GM06990 (cell line): ENCODE data around the gene RALGDS.

Source experiments
- DNase-seq: peaks from one replicate; pipeline ENCODE4 v3.0.0-alpha.2; 2011; ENCODE audit not compliant: insufficient read length; ENCODE audit errors: extremely low read depth
- H3K27me3 ChIP-seq: replicated peaks from 2 replicates; pipeline ENCODE4 v1.6.0; 2011; ENCODE audit warnings: low read length; ENCODE audit not compliant: control insufficient read depth, insufficient read depth
- H3K36me3 ChIP-seq: 2 replicates; pipeline ENCODE4 v1.5.1; 2011; ENCODE audit warnings: low read length; ENCODE audit not compliant: control insufficient read depth, insufficient read depth
- H3K4me3 ChIP-seq: replicated peaks from 2 replicates; pipeline ENCODE4 v1.5.1; 2011; ENCODE audit warnings: low read depth, mild to moderate bottlenecking, control low read depth, low read length
- TF ChIP-seq, protein P1 (sequence below): IDR thresholded peaks from 2 replicates; pipeline ENCODE4 v1.5.1; 2011; ENCODE audit warnings: low read length, control low read depth, mild to moderate bottlenecking, inconsistent platforms; ENCODE audit not compliant: insufficient read depth, poor library complexity, severe bottlenecking

The RALGDS gene

DNA sequence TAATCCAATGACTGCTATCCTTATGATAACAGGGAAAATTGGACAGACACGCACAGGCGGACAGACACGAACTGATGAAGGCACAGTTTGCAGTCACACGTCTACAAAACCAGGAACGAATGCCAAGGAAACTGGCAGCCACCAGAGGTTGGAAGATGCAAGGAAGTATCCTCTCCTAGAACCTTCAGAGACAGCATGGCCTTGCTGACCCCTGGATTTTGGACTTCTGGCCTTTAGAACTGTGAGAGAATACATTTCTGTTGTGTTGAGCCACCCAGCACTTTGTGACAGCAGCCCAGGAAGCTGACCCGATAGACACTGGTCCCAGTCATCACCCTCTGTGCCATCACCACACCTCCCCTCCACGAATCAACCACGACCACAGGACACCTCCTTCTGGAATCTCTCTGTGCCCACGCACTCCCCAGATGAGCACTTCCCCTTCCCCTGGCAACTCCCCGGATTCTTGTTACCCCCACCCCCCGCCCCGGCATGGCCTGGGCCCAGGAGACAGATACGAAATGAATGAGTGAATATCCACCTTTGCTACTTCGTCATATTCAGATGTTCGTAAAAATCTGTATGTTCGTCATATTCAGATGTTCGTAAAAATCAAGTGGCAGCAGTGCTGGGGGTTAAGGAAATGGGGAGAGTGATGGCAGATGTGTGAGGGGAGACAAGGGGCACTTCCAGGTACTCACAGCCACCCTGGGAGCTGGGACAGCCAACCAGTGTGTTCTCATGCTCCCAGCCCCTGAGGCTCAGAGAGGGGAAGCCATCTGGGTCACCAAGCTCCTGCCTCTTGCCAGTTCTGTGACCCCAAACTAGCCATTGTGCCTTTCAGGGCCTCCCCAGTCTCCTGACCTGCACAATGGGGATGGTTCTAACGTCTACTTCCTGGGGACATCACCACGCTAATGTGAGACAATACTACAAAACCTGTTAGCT lies 24.1 kb upstream of the RALGDS start:
- TF ChIP-seq, protein P1, sequence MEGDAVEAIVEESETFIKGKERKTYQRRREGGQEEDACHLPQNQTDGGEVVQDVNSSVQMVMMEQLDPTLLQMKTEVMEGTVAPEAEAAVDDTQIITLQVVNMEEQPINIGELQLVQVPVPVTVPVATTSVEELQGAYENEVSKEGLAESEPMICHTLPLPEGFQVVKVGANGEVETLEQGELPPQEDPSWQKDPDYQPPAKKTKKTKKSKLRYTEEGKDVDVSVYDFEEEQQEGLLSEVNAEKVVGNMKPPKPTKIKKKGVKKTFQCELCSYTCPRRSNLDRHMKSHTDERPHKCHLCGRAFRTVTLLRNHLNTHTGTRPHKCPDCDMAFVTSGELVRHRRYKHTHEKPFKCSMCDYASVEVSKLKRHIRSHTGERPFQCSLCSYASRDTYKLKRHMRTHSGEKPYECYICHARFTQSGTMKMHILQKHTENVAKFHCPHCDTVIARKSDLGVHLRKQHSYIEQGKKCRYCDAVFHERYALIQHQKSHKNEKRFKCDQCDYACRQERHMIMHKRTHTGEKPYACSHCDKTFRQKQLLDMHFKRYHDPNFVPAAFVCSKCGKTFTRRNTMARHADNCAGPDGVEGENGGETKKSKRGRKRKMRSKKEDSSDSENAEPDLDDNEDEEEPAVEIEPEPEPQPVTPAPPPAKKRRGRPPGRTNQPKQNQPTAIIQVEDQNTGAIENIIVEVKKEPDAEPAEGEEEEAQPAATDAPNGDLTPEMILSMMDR = no peak
- H3K27me3 ChIP-seq = no peaks in the 10 kb centered on the region
- no peak overlapping the region for H3K4me3 ChIP-seq
- DNase-seq = no peak
- peaks cover 1% of the 10 kb centered on the region for H3K36me3 ChIP-seq

DNA sequence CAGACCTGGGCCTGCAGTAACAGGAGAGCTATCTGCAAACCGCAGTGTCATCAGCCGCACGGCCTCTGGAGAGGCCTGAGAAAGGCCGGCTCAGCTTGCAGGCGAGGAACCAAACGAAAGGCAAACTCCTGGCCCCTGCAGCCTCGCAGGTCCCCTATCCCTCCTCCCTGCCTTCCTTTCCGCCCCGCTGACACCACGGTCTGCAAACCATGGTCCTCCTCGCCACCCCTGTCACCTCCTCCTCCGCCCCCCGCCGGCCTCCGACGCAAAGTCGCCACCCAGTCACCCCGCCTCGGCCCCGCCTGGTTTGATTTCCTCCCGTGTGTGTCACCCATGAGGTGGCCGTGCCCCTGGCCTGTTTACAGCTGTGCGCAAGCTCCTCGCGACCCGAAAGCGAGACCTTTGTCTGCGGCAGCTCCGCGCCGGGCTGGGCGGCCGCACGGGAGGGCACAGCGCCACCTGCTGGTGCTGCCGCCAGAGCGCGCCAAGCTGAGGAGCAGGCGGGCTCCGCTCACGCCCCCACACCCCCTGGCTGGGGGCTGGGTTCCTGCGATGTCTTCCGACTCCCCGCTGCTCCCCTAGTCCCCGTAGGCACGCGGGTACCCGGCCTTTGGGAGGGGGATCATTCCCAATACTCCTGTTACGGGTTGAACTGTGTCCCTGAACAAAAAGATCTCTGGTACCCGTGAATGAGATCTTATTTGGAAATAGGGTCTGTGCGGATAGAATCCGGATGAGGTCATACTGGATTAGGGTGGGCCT lies 23.3 kb upstream of the RALGDS start:
- TF ChIP-seq, protein P1 = peak; percentile 89
- Histone ChIP-seq H3K27me3 (no peaks in the 10 kb centered on the region), H3K4me3 (peak overlapping the region; percentile 51), H3K36me3 (peaks cover 1% of the 10 kb centered on the region)
- DNase-seq = peak; percentile 92

DNA sequence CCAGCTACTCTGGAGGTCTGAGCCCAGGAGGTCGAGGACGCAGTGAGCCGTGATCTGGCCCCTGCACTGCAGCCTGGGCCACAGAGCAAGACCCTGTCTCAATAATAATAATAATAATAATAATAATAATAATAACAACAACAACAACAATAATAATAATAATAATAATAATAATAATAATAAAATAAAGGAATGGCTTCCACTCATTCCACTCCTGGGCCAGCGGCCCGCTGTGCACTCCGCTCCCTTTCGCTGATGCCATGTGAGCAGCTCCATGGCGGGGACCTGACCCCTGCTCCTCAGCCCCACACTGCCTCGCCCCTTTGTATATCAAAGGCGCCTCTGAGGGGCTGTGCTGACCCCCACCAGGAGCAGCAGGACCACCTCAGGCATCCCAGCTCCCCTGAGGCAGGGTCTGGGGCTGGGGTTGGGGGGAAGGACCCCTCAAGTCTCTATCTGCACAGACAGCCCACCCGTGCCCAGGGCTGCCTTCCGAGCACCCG lies 22.6 kb upstream of the RALGDS start:
- H3K27me3 ChIP-seq = no peaks in the 10 kb centered on the region
- H3K36me3 ChIP-seq = peaks cover 1% of the 10 kb centered on the region
- DNase-seq = no peak
- TF ChIP-seq, protein P1 = no peak
- peak overlapping the region; percentile 51 for H3K4me3 ChIP-seq

DNA sequence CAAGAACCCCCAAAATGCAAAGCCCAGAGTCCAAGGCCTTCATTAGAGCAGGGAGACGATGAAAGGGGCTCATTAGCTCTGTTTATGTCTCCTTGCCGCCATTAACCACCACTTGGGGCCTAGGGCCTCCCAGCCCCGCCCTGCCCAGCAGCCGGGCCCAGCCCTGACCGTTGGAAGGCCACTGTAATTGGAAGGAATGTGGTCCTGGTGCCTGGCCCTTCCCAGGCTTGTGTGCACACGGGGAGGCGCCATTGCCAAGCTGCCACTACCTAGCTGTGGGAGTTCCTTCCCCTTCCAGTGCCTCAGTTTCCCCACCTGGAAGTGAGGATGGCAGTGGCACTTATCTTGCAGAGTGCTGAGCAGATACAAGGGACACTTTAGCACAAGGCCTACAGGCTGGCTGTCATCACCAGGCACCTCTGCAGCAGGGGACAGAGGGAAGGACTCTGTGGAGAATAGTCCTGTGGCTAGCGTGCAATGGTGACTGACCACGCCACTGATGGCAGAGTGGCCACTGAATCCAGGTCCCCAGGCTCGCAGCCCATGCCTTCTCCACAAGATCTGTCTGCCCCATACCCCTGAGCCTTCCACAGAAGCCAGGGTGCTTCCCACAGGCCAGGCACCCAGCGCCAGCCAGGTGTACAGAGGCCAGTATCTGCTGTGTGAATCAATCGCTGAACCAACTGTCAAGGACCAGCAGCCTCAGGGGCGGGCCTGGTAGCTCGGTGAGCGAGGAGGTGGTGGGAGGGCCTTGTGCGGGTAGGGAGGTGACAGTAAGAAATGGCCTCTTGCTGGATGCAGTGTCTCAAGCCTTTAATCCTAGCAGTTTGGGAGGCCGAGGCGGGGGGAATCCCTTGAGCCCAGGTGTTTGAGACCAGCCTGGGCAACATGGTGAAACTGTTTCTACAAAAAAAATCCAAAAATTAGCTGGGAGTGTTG lies 21.9 kb upstream of the RALGDS start:
- TF ChIP-seq, protein P1 = no peak
- H3K36me3 ChIP-seq = peaks cover 1% of the 10 kb centered on the region
- H3K4me3 ChIP-seq = no peak overlapping the region
- DNase-seq = peak; percentile 62
- no peaks in the 10 kb centered on the region for H3K27me3 ChIP-seq

DNA sequence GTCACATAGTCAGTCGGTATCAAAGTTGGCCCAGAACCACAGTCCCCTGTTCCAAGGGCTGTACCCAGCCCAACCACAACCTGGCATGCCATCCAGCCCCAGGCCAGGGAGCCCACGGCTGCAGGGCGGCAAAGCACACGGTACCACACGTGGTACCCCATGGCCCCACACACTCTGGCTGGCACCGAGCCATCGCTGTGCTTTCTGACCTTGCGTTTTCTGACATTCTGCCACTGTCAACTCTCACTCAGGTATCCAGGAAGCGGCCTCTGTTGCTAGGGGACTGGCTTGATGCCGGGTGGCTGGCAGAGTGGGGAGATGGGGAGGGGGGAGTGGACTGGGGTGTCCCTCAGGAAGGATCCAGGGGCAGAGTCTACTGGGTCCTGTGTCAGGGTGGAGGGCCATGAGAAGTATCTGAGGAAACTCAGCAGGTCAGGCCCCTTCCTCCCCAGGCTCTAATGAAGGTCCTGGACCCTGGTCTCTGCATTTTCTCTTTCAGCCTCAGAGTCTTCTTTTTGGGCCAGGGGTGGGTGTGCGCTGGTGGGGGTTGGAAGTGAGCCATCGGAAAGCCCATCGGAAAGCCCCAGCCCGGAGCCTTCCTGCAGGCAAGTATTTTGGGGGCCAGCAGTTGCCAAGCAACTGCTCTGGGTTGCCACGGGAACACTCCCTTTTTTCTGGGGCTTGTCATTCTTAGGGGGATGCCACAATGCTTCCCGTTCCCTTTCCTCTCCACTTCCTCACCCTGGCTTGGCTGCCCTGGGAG lies 21.0 kb upstream of the RALGDS start:
- peak; percentile 73 for DNase-seq
- H3K36me3 ChIP-seq = peaks cover 3% of the 10 kb centered on the region

More for the DNA sequence above, 21.0 kb upstream of the RALGDS start:
- Histone ChIP-seq H3K4me3 (0 out of 2 replicates have a peak overlapping the region, but pooled peaks have one; percentile 7), H3K27me3 (no peaks in the 10 kb centered on the region)
- TF ChIP-seq, protein P1 = no peak
